T-helper 9 cell (primary cell): Measurements from ENCODE around the gene EED.
"Not testable (repeated sequence)": the region's sequence is repeated elsewhere in the genome, so short reads cannot be mapped to it uniquely, and the experiment has no call there.

Source experiments
- DNase-seq: peaks from one replicate; pipeline ENCODE4 v3.0.0-alpha.2; 2020

EED gene

DNA sequence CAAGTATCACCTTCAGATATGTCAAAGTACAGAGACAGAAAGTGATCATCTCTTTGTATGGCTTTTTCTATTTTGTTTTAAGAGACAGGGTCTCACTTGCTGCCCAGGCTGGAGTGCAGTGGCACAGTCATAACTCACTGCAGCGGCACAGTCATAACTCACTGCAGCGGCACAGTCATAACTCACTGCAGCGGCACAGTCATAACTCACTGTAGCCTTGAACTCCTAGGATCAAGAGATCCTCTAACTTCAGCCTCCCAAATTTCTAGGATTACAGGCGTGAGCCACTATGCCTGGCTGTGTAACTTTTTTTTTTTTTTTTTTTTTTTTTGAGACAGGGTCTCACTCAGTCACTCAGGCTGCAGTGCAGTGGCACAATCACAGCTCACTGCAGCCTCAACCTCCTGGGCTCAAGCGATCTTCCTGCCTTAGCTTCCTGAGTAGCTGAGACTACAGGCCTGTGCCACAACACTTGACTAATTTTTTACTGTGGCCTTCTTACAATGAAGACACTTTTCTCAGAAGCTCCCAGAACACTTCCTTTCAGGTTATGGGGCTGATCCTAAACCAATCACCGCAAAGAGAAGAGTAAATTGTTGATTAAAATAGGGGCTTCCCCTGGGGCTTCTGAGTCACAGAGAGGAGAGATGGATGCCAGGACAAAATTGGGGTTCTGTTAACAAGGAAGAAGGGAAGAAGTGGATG is 48.5 kb downstream of the EED start:
- DNase-seq: no peak

DNA sequence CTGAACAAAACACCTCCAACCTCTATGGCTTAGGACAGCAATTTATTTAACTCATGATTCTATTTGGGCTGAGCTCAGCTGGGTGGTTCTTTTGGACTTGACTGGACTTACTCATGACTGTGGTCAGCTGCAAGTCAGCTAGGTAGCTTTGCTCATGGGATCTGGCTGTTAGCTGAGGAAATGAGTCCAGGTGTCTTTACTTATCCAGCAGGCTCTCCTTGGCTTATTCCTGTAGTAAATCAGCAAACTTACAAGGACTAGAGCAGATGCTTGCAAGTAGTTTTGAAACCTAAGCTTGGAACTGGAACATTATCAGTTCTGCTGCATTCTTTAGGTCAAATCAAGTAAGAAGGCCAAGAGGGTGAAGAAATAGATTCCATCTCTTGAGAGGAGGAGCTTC is 49.5 kb downstream of the EED start:
- DNase-seq: no peak

DNA sequence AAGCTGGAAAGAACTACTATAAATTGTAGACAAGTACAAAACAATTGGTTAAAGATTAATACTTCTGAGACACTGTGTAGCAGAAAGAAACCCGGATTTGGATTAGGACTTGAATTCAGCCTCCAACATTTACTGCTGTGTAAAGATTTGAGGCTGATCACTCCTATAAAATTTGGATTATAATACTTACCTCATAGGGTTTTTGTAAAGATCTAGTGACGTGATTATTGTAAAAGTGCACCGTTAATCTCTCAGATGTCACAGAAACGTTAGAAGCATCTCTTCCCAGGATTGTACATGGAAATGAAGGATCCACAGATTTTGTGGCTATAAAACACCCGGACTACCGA is 57.2 kb downstream of the EED start:
- DNase-seq: no peak

DNA sequence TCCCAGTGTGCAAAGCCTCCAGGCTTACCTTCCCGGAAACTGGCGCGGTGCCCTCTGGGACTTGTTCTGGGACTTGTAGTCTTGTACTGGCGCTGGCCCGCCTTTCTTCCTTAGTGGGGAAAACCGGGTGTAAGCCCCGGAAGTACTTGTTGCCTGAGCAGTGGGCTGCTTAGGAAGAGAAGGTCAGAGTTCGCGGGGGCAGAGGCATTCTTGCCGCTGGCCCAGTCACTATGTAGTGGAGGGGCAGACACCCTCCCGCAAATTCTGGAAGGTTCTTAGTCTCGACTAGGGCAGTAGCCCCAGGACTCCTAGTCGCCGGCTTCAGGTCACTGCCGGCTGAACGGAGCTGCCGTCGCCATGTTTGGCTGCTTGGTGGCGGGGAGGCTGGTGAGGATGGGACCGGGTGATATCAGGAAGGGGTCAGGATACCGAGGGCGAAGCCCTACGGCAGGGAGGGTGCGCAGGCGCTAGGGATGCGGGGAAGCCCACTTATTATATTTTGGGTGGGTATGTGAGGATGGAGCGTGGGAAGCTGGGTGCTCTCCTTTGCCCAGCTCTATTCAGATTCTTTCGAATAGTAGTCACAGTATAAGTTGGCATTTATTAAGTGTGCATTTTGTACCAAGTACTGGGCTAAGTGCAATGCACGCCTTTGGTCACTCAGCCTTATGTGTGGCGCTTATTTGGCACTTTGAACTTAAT is 57.7 kb downstream of the EED start, which contains the start of gene HIKESHI:
Gene HIKESHI (plus strand): TSS at position 149 of the 702 bp plus-strand sequence. CDS start 209 bp downstream, at position 358.
- DNase-seq: peak; percentile 86

DNA sequence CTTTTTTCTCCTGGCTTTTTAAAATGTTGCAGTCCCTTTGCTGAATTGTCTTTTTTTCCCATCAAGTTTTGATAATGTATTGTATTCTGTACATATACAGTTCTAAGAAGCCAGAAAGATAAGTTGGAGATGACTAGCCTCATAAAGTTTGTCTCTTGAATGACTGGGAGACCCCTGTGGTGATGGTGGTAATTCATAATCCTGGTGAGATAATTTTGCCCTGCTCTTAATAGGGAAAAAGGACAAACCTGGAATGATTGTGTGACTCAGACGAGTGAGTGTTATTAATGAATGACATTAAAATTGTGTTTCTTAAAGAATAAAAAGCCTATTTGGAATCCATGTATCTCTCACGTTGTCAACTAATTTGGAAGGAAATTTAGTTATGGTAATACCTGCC is 58.7 kb downstream of the EED start:
- DNase-seq: no peak

DNA sequence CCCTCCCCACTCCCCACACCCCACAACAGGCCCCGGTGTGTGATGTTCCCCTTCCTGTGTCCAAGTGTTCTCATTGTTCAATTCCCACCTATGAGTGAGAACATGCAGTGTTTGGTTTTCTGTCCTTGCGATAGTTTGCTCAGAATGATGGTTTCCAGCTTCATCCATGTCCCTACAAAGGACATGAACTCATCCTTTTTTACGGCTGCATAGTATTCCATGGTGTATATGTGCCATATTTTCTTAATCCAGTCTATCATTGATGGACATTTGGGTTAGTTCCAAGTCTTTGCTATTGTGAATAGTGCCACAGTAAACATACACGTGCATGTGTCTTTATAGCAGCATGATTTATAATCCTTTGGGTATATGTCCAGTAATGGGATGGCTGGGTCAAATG is 64.2 kb downstream of the EED start:
- DNase-seq: not testable (repeated sequence)

DNA sequence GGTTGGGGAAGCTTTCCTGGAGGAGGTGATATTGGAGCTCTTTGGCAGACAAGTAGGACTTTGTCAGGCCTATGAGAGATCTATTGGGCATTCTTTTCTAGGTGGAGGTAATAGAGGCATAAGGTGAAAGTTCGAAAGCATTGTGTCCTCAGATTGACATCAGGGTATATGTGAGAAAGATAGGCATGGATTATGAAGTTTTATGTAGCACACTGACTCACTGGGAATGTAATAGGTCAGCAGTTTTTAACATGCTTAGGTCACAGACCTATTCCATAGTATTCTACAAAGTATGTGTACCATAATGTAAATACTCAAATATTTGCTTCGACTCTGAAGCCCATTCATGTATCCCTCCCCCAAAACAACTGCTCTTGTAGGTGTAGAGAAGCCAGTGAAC is 69.2 kb downstream of the EED start:
- no peak for DNase-seq

DNA sequence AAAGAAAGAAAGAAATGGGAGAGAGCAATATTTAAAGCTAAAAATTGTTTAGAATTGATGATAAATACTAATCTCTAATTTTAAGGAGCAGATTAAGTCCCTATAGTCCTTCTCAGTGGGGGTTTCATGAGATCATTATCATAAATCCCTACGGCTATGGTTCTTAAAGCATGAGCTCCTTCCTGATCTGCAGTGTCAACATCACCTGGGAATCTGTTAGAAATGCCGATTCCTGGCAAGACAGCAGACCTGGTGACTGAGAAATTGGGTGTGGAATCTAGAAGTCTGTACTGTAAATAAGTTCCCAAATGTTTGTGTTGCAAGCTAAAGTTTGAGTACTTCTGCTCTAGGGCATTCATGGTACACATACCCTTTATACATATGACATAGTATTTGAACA is 70.1 kb downstream of the EED start:
- no peak for DNase-seq
